ENCODE data around the gene CABCOCO1.
"Not testable (repeated sequence)": the region's sequence is repeated elsewhere in the genome, so short reads cannot be mapped to it uniquely, and the experiment has no call there.

Gene CABCOCO1

DNA sequence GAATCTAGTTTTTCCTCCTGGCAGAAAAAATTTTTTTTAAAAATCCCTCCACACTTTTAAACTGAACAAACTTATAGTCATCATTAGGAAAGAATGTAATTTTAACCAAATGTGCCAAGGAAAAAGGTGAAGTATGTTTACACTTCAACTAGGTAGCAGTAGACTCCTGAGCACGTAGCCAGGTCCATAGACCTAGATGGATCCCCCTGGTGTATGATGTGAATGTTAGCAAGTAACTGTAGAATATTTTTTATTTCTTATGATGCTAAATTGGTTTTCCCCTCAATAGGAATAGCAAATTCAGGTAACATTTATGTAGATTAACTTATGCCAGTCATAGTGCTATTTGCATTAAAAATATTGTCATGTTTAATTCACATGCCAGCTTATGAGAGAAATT is 19.6 kb downstream of the CABCOCO1 start:
- ChIA-PET CTCF (no interaction called here), POLR2A (ENCODE audit: low non-redundant PET) (no interaction called here)
- DNase-seq (ENCODE audit: low spot score), result peak; percentile 1
- H3K27ac ChIP-seq, result no peak overlapping the region
- TF ChIP-seq, protein P1, sequence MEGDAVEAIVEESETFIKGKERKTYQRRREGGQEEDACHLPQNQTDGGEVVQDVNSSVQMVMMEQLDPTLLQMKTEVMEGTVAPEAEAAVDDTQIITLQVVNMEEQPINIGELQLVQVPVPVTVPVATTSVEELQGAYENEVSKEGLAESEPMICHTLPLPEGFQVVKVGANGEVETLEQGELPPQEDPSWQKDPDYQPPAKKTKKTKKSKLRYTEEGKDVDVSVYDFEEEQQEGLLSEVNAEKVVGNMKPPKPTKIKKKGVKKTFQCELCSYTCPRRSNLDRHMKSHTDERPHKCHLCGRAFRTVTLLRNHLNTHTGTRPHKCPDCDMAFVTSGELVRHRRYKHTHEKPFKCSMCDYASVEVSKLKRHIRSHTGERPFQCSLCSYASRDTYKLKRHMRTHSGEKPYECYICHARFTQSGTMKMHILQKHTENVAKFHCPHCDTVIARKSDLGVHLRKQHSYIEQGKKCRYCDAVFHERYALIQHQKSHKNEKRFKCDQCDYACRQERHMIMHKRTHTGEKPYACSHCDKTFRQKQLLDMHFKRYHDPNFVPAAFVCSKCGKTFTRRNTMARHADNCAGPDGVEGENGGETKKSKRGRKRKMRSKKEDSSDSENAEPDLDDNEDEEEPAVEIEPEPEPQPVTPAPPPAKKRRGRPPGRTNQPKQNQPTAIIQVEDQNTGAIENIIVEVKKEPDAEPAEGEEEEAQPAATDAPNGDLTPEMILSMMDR (conservative IDR thresholded peaks at IDR 0.05; ENCODE audit: low read depth), result no peak

DNA sequence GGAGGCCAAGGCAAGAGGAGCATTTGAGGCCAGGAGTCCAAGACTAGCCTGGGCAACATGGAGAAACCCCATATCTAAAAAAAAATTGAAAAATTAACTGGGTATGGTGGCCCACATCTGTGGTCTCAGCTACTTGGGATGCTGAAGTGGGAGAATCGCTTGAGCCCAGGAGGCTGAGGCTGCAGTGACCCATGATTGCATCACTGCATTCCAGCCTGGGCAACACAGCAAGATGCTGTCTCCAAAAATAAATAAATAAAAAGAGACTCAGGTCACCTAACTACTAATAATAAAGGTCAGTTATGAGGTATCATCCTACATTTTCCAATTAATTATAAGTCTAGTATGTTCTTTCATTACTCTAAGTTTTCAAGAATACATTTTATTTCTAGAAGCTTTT is 20.6 kb downstream of the CABCOCO1 start:
- no peak for DNase-seq (ENCODE audit: low spot score)
- ChIA-PET POLR2A (ENCODE audit: low non-redundant PET) (no interaction called here), CTCF (interaction anchor here (0.6 kb wide), 2 partner anchors 26 to 1829 kb away, joined by 3 to 4 read pairs; no protein-coding TSS in a partner anchor)
- H3K27ac ChIP-seq, result no peak overlapping the region
- TF ChIP-seq, protein P1 (conservative IDR thresholded peaks at IDR 0.05; ENCODE audit: low read depth), result no peak

DNA sequence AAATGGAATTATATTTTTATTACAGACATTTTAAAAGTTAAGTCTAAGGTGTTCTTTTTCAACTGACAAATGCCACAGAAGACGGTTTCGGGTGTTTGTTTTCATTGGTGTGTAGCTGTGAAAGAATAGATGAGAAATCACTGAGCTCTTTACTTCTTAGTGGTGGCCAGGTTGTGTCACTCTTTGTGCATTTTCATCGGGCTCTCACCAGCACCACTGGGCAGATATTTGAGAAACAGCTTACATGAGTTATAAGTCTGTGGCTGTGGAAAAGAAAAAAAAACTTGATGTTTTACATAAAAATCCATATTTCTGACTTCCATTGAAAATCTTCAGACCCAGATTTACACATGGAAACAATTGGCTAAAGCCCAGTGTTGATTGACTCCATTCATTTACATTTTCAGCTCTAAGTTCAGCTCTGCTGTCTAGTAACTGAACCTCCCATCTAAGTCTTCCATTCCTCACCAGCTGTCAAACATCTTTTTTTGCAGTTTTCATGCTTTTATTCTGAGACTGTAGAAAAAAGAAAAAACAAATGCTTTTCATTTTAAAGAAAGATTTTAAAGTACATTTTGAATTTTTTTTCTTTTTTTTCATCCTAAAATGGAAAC is 22.3 kb downstream of the CABCOCO1 start:
- no peak for DNase-seq (ENCODE audit: low spot score)
- TF ChIP-seq, protein P1 (conservative IDR thresholded peaks at IDR 0.05; ENCODE audit: low read depth), result no peak
- no peak overlapping the region for H3K27ac ChIP-seq
- ChIA-PET POLR2A (ENCODE audit: low non-redundant PET) (no interaction called here), CTCF (no interaction called here)

DNA sequence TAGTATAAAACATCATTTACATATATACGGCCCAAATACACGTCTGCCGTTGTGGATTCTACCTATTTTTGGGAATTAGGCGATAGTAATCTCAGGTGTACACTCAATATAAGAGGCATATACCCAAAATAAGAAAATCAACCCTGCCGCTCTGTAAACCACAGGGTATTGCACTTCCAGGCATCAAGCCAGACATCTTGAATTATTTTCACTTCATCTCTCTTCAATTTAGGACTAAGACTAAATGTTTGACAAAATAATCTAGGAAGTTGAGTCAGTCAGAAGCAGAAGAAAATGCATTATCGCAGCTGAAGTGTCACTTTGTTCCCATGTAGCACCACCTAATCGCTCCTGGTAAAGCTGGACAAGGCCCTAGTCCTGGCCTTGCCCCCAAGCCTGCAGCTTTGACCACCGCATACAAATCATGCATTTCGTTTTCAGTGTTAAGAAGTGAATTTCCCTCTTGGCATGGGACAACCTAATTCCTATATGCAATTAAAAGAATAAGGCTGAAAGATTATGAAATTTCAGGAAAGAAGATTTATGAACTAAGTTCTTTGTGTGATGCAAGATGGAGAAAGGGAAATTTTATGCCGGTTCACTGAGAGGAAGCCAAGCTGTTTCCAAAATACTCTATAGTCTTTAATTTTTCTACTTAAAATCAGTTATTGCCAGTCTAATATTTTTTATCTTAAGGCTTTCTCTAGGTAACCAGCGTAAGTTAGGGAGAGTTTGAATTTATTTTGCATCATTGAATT is 26.0 kb downstream of the CABCOCO1 start:
- CTCF ChIA-PET, result no interaction called here
- DNase-seq (ENCODE audit: low spot score), result no peak
- no peak overlapping the region for H3K27ac ChIP-seq
- POLR2A ChIA-PET (ENCODE audit: low non-redundant PET), result no interaction called here
- TF ChIP-seq, protein P1 (conservative IDR thresholded peaks at IDR 0.05; ENCODE audit: low read depth), result no peak

DNA sequence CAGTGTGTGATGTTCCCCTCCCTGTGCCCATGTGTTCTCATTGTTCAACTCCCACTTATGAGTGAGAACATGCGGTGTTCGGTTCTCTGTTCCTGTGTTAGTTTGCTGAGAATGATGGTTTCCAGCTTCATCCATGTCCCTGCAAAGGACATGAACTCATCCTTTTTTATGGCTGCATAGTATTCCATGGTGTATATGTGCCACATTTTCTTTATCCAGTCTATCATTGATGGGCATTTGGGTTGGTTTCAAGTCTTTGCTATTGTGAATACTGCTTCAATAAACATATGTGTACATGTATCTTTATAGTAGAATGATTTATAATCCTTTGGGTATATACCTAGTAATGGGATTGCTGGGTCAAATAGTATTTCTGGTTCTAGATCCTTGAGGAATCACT is 28.9 kb downstream of the CABCOCO1 start:
- CTCF ChIA-PET; DNase-seq (ENCODE audit: low spot score); POLR2A ChIA-PET (ENCODE audit: low non-redundant PET); H3K27ac ChIP-seq: not testable (repeated sequence)

DNA sequence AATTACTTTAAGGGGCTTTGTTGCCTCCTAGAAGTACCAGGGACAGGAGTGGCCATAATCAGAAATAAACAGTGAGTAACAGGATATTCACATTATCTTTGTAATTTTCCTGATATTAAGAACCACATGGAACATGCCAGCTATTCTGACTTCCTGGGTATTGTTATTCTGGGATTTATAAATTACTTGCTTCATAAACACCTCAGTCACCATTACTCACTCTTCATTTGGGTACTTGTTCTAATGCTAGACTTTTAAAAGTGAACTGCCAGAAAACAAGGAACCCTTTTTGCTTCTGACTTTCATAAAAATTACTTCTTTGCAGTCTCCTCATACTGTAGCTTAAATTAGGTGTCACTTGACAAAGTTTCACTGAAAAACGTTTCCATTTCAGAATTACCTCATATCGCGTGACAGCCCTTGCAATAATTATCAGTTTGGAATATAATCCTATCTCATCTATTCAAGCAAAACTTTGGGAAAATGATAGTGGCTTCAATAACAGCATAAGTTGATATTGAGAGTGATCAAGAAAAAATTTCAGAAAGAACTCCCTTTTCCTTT is 29.8 kb downstream of the CABCOCO1 start:
- ChIA-PET POLR2A (ENCODE audit: low non-redundant PET) (no interaction called here), CTCF (interaction anchor here (0.6 kb wide), 1 partner anchor 209 kb away, joined by 4 read pairs; no protein-coding TSS in a partner anchor)
- DNase-seq (ENCODE audit: low spot score), result no peak
- no peak overlapping the region for H3K27ac ChIP-seq
- TF ChIP-seq, protein P1 (conservative IDR thresholded peaks at IDR 0.05; ENCODE audit: low read depth), result no peak

Measured in RWPE1 (cell line).